Measurements from ENCODE around the gene LILRA2. TPM values are rescaled to one million over a fixed set of nuclear protein-coding genes. Genes with fewer than 3 reads are reported as not detected.

The LILRA2 gene
- total RNA-seq, 1 donor from 2014 or later = not detected

DNA sequence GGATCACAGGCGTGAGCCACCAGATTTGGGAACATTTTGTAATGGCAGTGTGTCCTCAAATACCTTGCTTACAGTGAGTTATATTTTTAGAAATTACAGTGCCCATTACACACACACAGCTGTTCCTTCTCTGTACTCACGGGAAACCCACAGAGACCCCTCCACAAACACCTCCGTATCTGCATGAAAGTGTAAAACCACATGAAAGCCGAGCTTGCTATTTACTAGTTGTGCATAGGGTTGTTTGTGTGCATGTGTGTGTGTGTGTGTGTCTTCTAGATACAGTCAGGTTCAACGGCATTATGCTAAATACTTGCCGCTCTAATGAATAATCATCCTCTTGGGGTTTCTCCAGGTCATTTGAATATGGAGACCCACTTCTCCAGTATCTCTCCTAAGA is 22.3 kb upstream of the LILRA2 start:
- FAIRE-seq (no peak), DNase-seq (ENCODE audit: low read depth) (no peak)
- Histone ChIP-seq H3K4me3 (ENCODE audit: low read depth, low read length) (no peak overlapping the region), H3K36me3 (ENCODE audit: control insufficient read depth, insufficient read depth, low read length) (no peaks in the 10 kb centered on the region), H3K27me3 (ENCODE audit: control insufficient read depth, insufficient read depth, low read length) (no peaks in the 10 kb centered on the region)
- TF ChIP-seq, protein P1, sequence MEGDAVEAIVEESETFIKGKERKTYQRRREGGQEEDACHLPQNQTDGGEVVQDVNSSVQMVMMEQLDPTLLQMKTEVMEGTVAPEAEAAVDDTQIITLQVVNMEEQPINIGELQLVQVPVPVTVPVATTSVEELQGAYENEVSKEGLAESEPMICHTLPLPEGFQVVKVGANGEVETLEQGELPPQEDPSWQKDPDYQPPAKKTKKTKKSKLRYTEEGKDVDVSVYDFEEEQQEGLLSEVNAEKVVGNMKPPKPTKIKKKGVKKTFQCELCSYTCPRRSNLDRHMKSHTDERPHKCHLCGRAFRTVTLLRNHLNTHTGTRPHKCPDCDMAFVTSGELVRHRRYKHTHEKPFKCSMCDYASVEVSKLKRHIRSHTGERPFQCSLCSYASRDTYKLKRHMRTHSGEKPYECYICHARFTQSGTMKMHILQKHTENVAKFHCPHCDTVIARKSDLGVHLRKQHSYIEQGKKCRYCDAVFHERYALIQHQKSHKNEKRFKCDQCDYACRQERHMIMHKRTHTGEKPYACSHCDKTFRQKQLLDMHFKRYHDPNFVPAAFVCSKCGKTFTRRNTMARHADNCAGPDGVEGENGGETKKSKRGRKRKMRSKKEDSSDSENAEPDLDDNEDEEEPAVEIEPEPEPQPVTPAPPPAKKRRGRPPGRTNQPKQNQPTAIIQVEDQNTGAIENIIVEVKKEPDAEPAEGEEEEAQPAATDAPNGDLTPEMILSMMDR (IDR thresholded peaks at IDR 0.05; ENCODE audit: insufficient read depth, low read length, severe bottlenecking) = no peak

DNA sequence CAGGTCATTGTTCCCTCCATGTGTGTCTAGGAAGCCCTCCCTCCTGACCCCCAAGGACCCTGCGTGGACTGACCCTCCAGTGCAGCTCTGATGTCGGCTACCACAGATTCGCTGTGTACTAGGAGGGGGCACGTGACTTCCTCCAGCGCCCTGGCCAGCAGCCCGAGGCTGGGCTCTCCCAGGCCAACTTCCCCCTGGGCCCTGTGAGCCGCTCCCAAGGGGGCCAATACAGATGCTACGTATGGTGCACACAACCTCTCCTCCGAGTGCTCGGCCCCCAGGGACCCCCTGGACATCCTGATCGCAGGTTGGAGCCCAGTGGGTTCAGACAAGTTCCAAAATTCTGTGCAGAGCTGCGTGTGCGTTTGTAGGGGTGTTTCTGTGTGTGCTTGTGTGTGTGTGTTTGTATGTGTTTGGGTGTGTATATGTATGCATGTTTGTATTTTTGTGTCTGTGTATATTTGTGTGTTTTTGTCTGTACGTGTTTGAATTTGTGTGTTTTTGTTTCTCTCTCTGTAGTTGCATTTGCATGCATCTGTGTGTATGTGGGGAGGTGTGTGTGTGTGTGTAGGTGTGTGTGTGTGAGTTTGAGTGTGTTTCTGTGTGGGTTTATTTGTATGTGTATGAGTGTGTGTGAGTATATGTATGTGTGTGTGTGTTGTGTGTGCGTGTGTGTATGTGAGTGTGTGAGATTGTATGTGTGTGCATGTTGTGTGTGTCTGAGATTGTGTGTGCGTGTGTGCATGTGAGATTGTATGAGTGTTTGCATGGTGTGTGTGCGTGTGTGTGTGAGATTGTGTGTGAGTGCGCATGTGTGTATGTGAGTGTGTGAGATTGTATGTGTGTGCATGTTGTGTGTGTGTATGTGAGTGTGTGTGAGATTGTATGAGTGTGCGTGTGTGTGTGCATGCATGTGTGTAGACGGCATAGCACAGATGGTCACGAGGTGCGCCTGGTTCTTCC is 21.4 kb upstream of the LILRA2 start:
- no peaks in the 10 kb centered on the region for H3K36me3 ChIP-seq (ENCODE audit: control insufficient read depth, insufficient read depth, low read length)
- TF ChIP-seq, protein P1 (IDR thresholded peaks at IDR 0.05; ENCODE audit: insufficient read depth, low read length, severe bottlenecking) = no peak
- no peak overlapping the region for H3K4me3 ChIP-seq (ENCODE audit: low read depth, low read length)
- no peaks in the 10 kb centered on the region for H3K27me3 ChIP-seq (ENCODE audit: control insufficient read depth, insufficient read depth, low read length)
- no peak for FAIRE-seq
- DNase-seq (ENCODE audit: low read depth) = no peak

DNA sequence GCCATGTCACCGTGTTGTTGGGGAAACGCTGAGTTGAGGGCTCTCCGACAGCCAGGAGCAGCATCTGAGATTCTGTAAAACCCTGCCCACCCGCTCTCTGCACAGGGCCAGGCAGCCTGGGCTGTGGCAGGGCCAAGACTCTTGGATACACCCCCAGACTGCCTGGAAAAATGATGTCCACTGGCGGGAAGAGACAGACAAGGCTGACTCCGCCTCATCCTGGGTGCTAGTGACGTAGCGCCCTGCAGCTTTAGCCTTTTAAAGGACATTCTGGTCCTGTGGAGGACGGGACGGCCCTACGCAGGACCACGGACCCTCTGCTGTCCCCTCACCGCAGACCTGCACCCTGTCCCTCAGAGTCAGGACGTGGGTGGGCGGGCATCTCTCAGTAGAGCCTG is 20.7 kb upstream of the LILRA2 start:
- TF ChIP-seq, protein P1 (IDR thresholded peaks at IDR 0.05; ENCODE audit: insufficient read depth, low read length, severe bottlenecking) = no peak
- DNase-seq (ENCODE audit: low read depth) (no peak), FAIRE-seq (no peak)
- no peaks in the 10 kb centered on the region for H3K27me3 ChIP-seq (ENCODE audit: control insufficient read depth, insufficient read depth, low read length)
- H3K36me3 ChIP-seq (ENCODE audit: control insufficient read depth, insufficient read depth, low read length) = no peaks in the 10 kb centered on the region
- H3K4me3 ChIP-seq (ENCODE audit: low read depth, low read length) = no peak overlapping the region

DNA sequence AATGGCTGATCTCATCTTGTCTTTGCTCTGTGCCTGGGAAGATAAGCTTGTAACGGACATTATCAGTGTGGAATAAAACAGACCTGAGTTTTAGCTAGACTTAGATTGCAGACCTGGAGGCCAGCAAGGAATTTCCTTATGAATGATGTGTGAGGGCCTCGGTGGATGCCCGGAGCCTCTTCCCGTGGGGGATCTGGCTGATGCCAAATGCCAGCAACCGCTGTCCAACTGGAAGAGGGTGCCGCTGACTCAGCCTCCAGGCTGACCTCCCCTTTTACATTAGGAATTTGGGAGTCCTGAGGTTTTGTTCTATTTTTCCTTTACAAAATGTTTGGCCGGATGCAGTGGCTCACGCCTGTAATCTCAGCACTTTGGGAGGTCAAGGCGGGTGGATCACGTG is 19.6 kb upstream of the LILRA2 start:
- no peak for FAIRE-seq
- Histone ChIP-seq H3K4me3 (ENCODE audit: low read depth, low read length) (no peak overlapping the region), H3K27me3 (ENCODE audit: control insufficient read depth, insufficient read depth, low read length) (no peaks in the 10 kb centered on the region), H3K36me3 (ENCODE audit: control insufficient read depth, insufficient read depth, low read length) (no peaks in the 10 kb centered on the region)
- DNase-seq (ENCODE audit: low read depth) = no peak
- TF ChIP-seq, protein P1 (IDR thresholded peaks at IDR 0.05; ENCODE audit: insufficient read depth, low read length, severe bottlenecking) = no peak

DNA sequence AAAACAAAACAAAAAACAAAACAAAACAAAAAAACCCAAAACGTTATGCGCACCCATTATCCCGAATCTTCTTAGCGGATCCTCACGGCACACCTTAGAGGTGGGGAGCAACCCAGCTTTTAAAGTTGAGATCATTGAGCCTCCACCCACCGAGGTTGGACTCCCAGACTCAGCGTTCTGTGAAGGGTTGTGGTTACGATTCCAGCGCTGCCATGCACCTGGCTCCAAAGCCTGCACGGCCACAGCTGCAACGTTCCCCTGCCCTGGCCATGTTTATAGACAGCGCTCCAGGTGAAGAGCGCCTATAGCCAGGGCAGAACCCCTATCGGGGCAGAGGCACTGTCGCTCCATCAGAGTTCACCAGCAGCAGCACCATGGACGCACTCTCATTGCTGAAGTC is 18.7 kb upstream of the LILRA2 start:
- no peaks in the 10 kb centered on the region for H3K27me3 ChIP-seq (ENCODE audit: control insufficient read depth, insufficient read depth, low read length)

More for the DNA sequence above, 18.7 kb upstream of the LILRA2 start:
- no peak overlapping the region for H3K4me3 ChIP-seq (ENCODE audit: low read depth, low read length)
- FAIRE-seq (no peak), DNase-seq (ENCODE audit: low read depth) (no peak)
- no peaks in the 10 kb centered on the region for H3K36me3 ChIP-seq (ENCODE audit: control insufficient read depth, insufficient read depth, low read length)
- TF ChIP-seq, protein P1 (IDR thresholded peaks at IDR 0.05; ENCODE audit: insufficient read depth, low read length, severe bottlenecking) = no peak

Measured in bronchial epithelial cell (primary cell).